Vagina (tissue), 2 donors: ENCODE results near the gene YES1.

ENCODE experiments used
- CTCF ChIP-seq, 3 experiments: fragments of 450-650 bp in 2 of 3; fragments of 200-600 bp in 1 of 3; sonication (generic) in 1 of 3; IDR thresholded peaks; one replicate each; pipeline ENCODE4 v1.5.1; 2017 to 2019; ENCODE audit warnings: antibody characterized with exemption in 3 of 3, mild to moderate bottlenecking in 2 of 3, moderate library complexity in 2 of 3
- POLR2AphosphoS5 ChIP-seq, 2 donors: sonication (generic); formaldehyde crosslinking; IDR thresholded peaks; one replicate each; pipeline ENCODE4 v1.9.0; 2017; ENCODE audit warnings: antibody characterized with exemption in 2 of 2, mild to moderate bottlenecking in 2 of 2, low read depth in 1 of 2; ENCODE audit not compliant: insufficient read depth in 1 of 2

GRCh38 chr18:688323-688722 is 123.7 kb downstream of the YES1 start:
- TF ChIP-seq POLR2AphosphoS5 (IDR thresholded peaks at IDR 0.05; ENCODE audit: insufficient read depth in 1 of 2, low read depth in 1 of 2), result no peak
- no peak for TF ChIP-seq CTCF (IDR thresholded peaks at IDR 0.05)
